ENCODE results near the gene GADD45G. TPM values are rescaled to one million over a fixed set of nuclear protein-coding genes. Genes with fewer than 3 reads are reported as not detected.

Gene GADD45G
- polyA plus RNA-seq, 3 donors, result 1.1 to 9.0 (median 1.3) TPM

DNA sequence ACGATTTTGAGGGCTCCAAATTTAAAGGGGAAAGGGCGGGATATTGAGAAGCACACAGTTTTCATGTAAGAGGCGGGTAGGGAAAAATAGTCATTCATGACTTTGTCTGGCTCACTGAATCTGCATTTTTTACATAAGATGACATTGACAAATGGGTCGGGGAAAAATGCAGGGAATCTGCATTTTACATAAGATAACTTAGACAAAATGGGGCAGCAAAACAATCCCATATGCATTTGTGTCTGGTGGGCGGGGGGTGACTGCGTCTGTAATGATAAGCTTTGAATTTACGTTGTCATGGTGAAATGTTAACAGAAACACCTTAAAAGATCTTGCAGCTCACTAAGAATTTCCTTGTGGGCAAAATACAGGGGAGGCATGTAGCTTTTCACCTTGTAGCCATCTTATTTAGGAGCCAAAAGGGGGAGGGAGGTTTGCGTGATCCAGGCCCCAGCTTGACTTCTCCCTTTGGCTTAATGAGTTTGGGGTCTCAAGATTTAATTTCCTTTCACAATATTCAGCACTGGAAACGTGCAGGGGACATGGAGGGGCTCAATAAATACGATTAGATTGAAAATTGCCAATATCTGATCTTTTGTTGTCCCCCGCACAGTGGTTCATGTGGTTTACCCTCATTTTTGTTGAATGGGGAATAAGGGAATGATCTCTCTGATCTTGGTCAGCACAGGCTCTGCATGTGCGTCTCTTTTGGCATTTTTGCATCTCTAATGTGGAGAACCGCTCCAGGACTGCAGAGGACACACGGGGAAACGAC is 41.1 kb upstream of the GADD45G start:
- Mint-ChIP-seq H3K27ac (no peak overlapping the region), H3K4me1 (peaks cover 7% of the 10 kb centered on the region), H3K9me3 (peaks cover 4 to 10% (median 8%) of the 10 kb centered on the region in 7 donors), H3K36me3 (no peaks in the 10 kb centered on the region), H3K4me3 (no peak overlapping the region), H3K27me3 (ENCODE audit: low read depth in 3 of 3) (peaks cover 0 to 2% (median 0%) of the 10 kb centered on the region in 3 donors)
- Histone ChIP-seq H3K4me1 (ENCODE audit: control insufficient read depth in 1 of 2, insufficient read depth in 2 of 2, low read length in 2 of 2) (no peaks in the 10 kb centered on the region), H2AFZ (ENCODE audit: insufficient read depth, low read depth, low read length, poor library complexity, severe bottlenecking) (no peak overlapping the region), H3K27me3 (ENCODE audit: control insufficient read depth in 2 of 2, insufficient read depth in 2 of 2, low read length in 2 of 2) (no peaks in the 10 kb centered on the region), H3K9me3 (replicated peaks in 1 of 2; ENCODE audit: control insufficient read depth in 1 of 2, insufficient read depth in 1 of 2, low read length in 2 of 2) (peaks cover 0 to 10% of the 10 kb centered on the region in 2 donors), H3K36me3 (replicated peaks in 1 of 2; ENCODE audit: control insufficient read depth in 1 of 2, insufficient read depth in 2 of 2, low read length in 2 of 2) (no peaks in the 10 kb centered on the region), H3K4me3 (replicated peaks in 1 of 3; ENCODE audit: low read depth in 2 of 3, low read length in 3 of 3) (no peak overlapping the region), H4K20me1 (ENCODE audit: insufficient read depth, low read length) (no peaks in the 10 kb centered on the region), H3K4me2 (replicated peaks; ENCODE audit: extremely low read depth, low read length, poor library complexity, severe bottlenecking) (no peak overlapping the region), H3K79me2 (ENCODE audit: insufficient read depth, low read length) (no peaks in the 10 kb centered on the region), H3K27ac (ENCODE audit: low read depth in 1 of 2, low read length in 2 of 2) (no peak overlapping the region), H3K9ac (ENCODE audit: insufficient read depth, low read length, poor library complexity, severe bottlenecking) (no peak overlapping the region)
- intact Hi-C loops (cut with micrococcal nuclease), result no loop called here
- no peak for DNase-seq
- TF ChIP-seq CTCF (IDR thresholded peaks at IDR 0.05), result no peak
- WGBS (ENCODE audit: insufficient coverage), result 81% methylated on average over 8 of the region's 15 CpGs

DNA sequence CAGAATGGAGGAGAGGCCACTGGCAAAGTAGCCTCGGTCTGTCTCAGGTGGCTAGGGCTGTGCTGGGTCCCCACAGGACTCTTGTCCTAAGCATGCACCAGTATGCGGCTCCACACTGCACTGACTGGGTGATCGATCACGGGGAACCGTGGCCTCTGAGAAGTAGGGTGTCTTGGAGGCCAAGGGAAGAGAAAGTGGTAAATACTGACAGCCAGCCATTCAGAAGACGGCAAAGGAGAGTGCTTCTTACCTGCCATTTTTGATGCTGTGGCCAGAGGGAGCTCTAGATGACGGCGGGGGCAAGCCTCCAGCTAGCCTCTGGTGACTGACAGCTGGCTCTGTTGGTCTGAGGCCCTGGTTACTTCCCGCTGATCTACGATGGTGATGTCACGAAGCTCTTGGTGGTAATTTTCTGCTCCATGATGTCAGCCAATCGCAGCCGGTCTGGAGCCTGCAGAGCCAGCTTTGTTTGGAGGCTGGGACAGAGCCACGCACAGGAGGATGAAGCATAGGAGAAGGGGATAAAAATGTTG is 40.4 kb upstream of the GADD45G start:
- Histone ChIP-seq H3K79me2 (ENCODE audit: insufficient read depth, low read length) (no peaks in the 10 kb centered on the region), H2AFZ (ENCODE audit: insufficient read depth, low read depth, low read length, poor library complexity, severe bottlenecking) (no peak overlapping the region), H3K36me3 (replicated peaks in 1 of 2; ENCODE audit: control insufficient read depth in 1 of 2, insufficient read depth in 2 of 2, low read length in 2 of 2) (no peaks in the 10 kb centered on the region), H3K4me2 (replicated peaks; ENCODE audit: extremely low read depth, low read length, poor library complexity, severe bottlenecking) (no peak overlapping the region), H3K27me3 (ENCODE audit: control insufficient read depth in 2 of 2, insufficient read depth in 2 of 2, low read length in 2 of 2) (no peaks in the 10 kb centered on the region), H3K4me1 (ENCODE audit: control insufficient read depth in 1 of 2, insufficient read depth in 2 of 2, low read length in 2 of 2) (no peaks in the 10 kb centered on the region), H3K9ac (ENCODE audit: insufficient read depth, low read length, poor library complexity, severe bottlenecking) (no peak overlapping the region), H4K20me1 (ENCODE audit: insufficient read depth, low read length) (no peaks in the 10 kb centered on the region), H3K27ac (ENCODE audit: low read depth in 1 of 2, low read length in 2 of 2) (no peak overlapping the region), H3K9me3 (replicated peaks in 1 of 2; ENCODE audit: control insufficient read depth in 1 of 2, insufficient read depth in 1 of 2, low read length in 2 of 2) (peaks cover 0 to 11% of the 10 kb centered on the region in 2 donors), H3K4me3 (replicated peaks in 1 of 3; ENCODE audit: low read depth in 2 of 3, low read length in 3 of 3) (no peak overlapping the region)
- Mint-ChIP-seq H3K4me3 (no peak overlapping the region), H3K9me3 (peaks cover 5 to 11% (median 9%) of the 10 kb centered on the region in 7 donors), H3K27me3 (ENCODE audit: low read depth in 3 of 3) (peaks cover 0 to 2% (median 0%) of the 10 kb centered on the region in 3 donors), H3K4me1 (peaks cover 6% of the 10 kb centered on the region), H3K27ac (peak overlapping the region in 1 of 7 donors; percentile 30), H3K36me3 (no peaks in the 10 kb centered on the region)
- intact Hi-C loops (cut with micrococcal nuclease), result no loop called here
- whole genome bisulfite sequencing (ENCODE audit: insufficient coverage), result 83% methylated on average over 13 of the region's 14 CpGs
- no peak for TF ChIP-seq CTCF (IDR thresholded peaks at IDR 0.05)
- DNase-seq, result peak; percentile 26 to 47 (median 34)
